ENCODE results near the gene PTPRU. TPM values are rescaled to one million over a fixed set of nuclear protein-coding genes. Genes with fewer than 3 reads are reported as not detected.

PTPRU gene
- total RNA-seq, 2 experiments from 2014 or later, result 0.16 to 0.56 TPM

- H3K4me3 ChIP-seq (ENCODE audit: low read length), result no peak overlapping the region
- CTCF ChIA-PET, result no interaction called here
- H3K27me3 ChIP-seq (ENCODE audit: control insufficient read depth in 1 of 2, insufficient read depth in 2 of 2, low read length in 2 of 2), result peaks cover 13 to 14% of the 10 kb centered on the region in 2 experiments
- intact Hi-C loops (cut with DNase I, micrococcal nuclease), result no loop called here
- H3K9me3 ChIP-seq (ENCODE audit: control insufficient read depth in 1 of 2, insufficient read depth in 1 of 2, low read length in 2 of 2), result peaks cover 0 to 4% of the 10 kb centered on the region in 2 experiments
- H3K9me3 Mint-ChIP-seq, result no peaks in the 10 kb centered on the region
- H3K4me1 Mint-ChIP-seq (ENCODE audit: low read depth), result no peaks in the 10 kb centered on the region
- DNase-seq (no peak), ATAC-seq (ENCODE audit: poor library complexity) (no peak)
- no peak overlapping the region for H3K27ac Mint-ChIP-seq
- TF ChIP-seq CTCF (IDR thresholded peaks at IDR 0.05), result no peak
- H3K27me3 Mint-ChIP-seq, result peaks cover 9% of the 10 kb centered on the region
- no peaks in the 10 kb centered on the region for H3K36me3 ChIP-seq (ENCODE audit: insufficient read depth, low read length)
- POLR2A ChIA-PET, result no interaction called here
- no peak overlapping the region for H3K27ac ChIP-seq (ENCODE audit: low read depth in 1 of 2, low read length in 2 of 2)
- H3K4me3 Mint-ChIP-seq, result no peak overlapping the region
- H3K4me1 ChIP-seq (ENCODE audit: insufficient read depth, low read length), result peaks cover 4% of the 10 kb centered on the region
- no peaks in the 10 kb centered on the region for H3K36me3 Mint-ChIP-seq (ENCODE audit: low read depth)
These were observed 18.0 kb downstream of the PTPRU start for GRCh38 chr1:29254346-29254745.

GRCh38 chr1:29255134-29255666, 18.9 kb downstream of the PTPRU start:
- ATAC-seq (ENCODE audit: poor library complexity), result no peak
- no peaks in the 10 kb centered on the region for H3K36me3 Mint-ChIP-seq (ENCODE audit: low read depth)
- CTCF ChIA-PET, result no interaction called here

GRCh38 chr1:29256394-29256793, 20.1 kb downstream of the PTPRU start:
- Histone ChIP-seq H3K9me3 (ENCODE audit: control insufficient read depth in 1 of 2, insufficient read depth in 1 of 2, low read length in 2 of 2) (peaks cover 0 to 13% of the 10 kb centered on the region in 2 experiments), H3K4me1 (ENCODE audit: insufficient read depth, low read length) (peaks cover 14% of the 10 kb centered on the region), H3K27me3 (ENCODE audit: control insufficient read depth in 1 of 2, insufficient read depth in 2 of 2, low read length in 2 of 2) (peaks cover 29 to 30% of the 10 kb centered on the region in 2 experiments), H3K36me3 (ENCODE audit: insufficient read depth, low read length) (no peaks in the 10 kb centered on the region), H3K27ac (ENCODE audit: low read depth in 1 of 2, low read length in 2 of 2) (no peak overlapping the region), H3K4me3 (ENCODE audit: low read length) (no peak overlapping the region)
- Mint-ChIP-seq H3K27ac (no peak overlapping the region), H3K27me3 (peaks cover 25% of the 10 kb centered on the region), H3K36me3 (ENCODE audit: low read depth) (no peaks in the 10 kb centered on the region), H3K4me1 (ENCODE audit: low read depth) (peaks cover 4% of the 10 kb centered on the region), H3K4me3 (no peak overlapping the region), H3K9me3 (no peaks in the 10 kb centered on the region)
- POLR2A ChIA-PET, result no interaction called here
- ATAC-seq (ENCODE audit: poor library complexity), result no peak
- intact Hi-C loops (cut with DNase I, micrococcal nuclease), result no loop called here
- CTCF ChIA-PET, result no interaction called here
- no peak for DNase-seq
- no peak for TF ChIP-seq CTCF (IDR thresholded peaks at IDR 0.05)

More at GRCh38 chr1:29255134-29255666, 18.9 kb downstream of the PTPRU start:
- Mint-ChIP-seq H3K4me1 (ENCODE audit: low read depth) (peaks cover 3% of the 10 kb centered on the region), H3K9me3 (no peaks in the 10 kb centered on the region), H3K27me3 (peaks cover 13% of the 10 kb centered on the region), H3K27ac (no peak overlapping the region), H3K4me3 (no peak overlapping the region)
- Histone ChIP-seq H3K27ac (ENCODE audit: low read depth in 1 of 2, low read length in 2 of 2) (no peak overlapping the region), H3K36me3 (ENCODE audit: insufficient read depth, low read length) (no peaks in the 10 kb centered on the region), H3K27me3 (ENCODE audit: control insufficient read depth in 1 of 2, insufficient read depth in 2 of 2, low read length in 2 of 2) (peaks cover 17 to 18% of the 10 kb centered on the region in 2 experiments), H3K9me3 (ENCODE audit: control insufficient read depth in 1 of 2, insufficient read depth in 1 of 2, low read length in 2 of 2) (peaks cover 0 to 7% of the 10 kb centered on the region in 2 experiments), H3K4me1 (ENCODE audit: insufficient read depth, low read length) (peaks cover 11% of the 10 kb centered on the region), H3K4me3 (ENCODE audit: low read length) (no peak overlapping the region)
- no peak for DNase-seq
- POLR2A ChIA-PET, result no interaction called here
- intact Hi-C loops (cut with DNase I, micrococcal nuclease), result no loop called here
- no peak for TF ChIP-seq CTCF (IDR thresholded peaks at IDR 0.05)

All from CD4-positive, alpha-beta T cell (primary cell).